Stimulated activated CD8-positive, alpha-beta memory T cell treated with anti-CD3 and anti-CD28 coated beads, Interleukin-15, amount 100 ng/mL, for 4 hours (primary cell): ENCODE measurements around the gene IL4R.

Experiments
- DNase-seq, 2 donors: peaks; one replicate each; pipeline ENCODE4 v3.0.0-alpha.2; 2020; ENCODE audit warnings: low read depth in 2 of 2

Gene IL4R

GRCh38 chr16:27356794-27357193 is 43.0 kb downstream of the IL4R start:
- no peak for DNase-seq

DNA sequence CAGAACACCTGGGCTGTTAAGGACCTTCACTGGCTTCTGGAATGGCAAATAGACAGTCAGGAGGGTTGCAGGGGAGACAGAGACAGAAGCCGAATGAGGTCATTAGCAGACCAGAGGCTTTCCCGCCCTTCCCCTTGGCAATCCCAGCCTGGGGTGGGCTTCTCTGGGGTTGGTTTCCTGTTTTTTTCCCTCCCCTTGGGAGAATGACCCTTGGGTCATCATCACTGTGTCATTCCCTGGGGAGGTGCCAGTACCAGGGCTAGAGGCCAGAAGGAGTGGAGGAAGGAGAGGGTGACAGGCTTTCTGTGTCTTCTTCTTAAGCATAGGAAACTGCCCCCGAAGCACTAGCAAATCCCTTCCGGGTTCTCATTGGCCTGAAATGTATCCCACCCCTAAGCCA is 45.3 kb downstream of the IL4R start:
- no peak for DNase-seq

DNA sequence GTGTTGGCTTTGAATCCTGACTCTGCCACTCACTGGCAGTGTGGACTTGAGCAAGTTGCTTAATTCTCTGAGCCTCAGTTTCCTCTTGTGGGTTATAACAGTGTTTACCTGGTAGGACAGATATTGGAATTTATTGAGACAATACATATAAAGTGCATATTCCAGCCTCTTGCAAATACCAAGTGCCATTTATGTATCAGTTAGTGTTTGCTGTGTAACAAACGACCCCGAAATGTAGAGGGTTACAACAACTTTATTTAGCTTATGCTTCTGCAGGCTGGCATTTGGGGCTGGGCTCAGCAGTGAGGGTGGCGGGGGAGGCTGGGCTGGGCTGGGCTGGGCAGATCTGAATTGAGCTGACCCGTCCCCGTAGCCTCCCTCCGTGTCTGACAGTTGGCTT is 45.8 kb downstream of the IL4R start:
- DNase-seq = no peak

DNA sequence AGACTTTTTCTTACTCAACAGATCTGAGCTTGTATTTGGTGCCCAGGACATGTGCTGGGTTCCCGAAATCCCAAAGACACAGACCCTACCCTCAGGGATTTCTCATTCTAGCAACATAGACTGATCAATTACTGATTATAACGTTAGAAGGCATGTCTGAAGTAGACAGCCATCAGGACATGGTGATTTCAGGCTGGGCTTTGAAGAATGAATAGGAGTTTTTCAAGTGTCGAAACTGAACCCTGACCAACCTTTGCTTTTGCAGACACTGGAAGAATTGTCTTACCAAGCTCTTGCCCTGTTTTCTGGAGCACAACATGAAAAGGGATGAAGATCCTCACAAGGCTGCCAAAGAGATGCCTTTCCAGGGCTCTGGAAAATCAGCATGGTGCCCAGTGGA is 48.2 kb downstream of the IL4R start:
- no peak for DNase-seq

DNA sequence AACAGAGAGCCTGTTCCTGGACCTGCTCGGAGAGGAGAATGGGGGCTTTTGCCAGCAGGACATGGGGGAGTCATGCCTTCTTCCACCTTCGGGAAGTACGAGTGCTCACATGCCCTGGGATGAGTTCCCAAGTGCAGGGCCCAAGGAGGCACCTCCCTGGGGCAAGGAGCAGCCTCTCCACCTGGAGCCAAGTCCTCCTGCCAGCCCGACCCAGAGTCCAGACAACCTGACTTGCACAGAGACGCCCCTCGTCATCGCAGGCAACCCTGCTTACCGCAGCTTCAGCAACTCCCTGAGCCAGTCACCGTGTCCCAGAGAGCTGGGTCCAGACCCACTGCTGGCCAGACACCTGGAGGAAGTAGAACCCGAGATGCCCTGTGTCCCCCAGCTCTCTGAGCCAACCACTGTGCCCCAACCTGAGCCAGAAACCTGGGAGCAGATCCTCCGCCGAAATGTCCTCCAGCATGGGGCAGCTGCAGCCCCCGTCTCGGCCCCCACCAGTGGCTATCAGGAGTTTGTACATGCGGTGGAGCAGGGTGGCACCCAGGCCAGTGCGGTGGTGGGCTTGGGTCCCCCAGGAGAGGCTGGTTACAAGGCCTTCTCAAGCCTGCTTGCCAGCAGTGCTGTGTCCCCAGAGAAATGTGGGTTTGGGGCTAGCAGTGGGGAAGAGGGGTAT is 48.9 kb downstream of the IL4R start:
- no peak for DNase-seq

DNA sequence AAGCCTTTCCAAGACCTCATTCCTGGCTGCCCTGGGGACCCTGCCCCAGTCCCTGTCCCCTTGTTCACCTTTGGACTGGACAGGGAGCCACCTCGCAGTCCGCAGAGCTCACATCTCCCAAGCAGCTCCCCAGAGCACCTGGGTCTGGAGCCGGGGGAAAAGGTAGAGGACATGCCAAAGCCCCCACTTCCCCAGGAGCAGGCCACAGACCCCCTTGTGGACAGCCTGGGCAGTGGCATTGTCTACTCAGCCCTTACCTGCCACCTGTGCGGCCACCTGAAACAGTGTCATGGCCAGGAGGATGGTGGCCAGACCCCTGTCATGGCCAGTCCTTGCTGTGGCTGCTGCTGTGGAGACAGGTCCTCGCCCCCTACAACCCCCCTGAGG is 49.5 kb downstream of the IL4R start:
- no peak for DNase-seq

GRCh38 chr16:27363797-27364196 is 50.0 kb downstream of the IL4R start:
- no peak for DNase-seq

GRCh38 chr16:27364493-27365141 is 50.8 kb downstream of the IL4R start:
- no peak for DNase-seq

- no peak for DNase-seq
Measured at GRCh38 chr16:27365142-27366089, 51.6 kb downstream of the IL4R start.

DNA sequence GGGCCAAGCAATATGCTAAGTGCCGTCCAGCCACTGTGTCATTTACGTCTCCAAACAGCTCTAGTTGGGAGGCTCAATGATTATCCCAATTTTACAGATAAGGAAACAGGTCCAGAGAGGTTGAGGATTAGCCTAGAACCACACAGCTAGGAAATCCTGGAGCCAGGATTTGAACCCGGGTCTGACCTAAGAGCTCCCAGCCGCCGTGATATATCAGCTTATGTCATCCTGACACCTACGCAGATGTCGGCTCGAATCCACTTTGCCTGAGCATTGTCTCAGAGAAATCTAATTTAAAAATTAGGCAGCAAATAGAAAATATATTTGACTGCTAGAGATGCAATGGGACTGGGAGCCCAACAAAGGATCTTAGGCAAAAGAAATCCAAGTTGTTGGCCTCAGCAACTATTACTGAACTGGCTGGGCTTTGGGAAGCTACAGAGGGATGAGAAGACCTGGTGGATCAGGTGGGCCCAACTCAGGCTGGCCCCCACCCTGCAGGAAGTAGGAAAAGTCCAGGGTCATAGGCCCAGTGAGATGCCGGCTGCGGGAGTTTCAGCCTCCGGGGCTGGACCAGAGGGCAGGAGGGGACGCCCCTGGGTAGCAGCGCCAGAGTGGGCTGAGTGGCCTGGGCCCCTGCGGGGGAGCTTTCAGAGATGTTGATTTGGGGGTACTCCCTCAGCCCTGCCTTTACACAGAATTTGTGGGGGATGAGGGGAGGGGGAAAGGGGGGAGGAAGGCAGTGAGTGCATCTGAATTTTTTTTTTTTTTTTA is 53.1 kb downstream of the IL4R start:
- peak in 1 of 2 donors; percentile 23 for DNase-seq

- peak; percentile 79 to 95 for DNase-seq
Measured at GRCh38 chr16:27367461-27368357, 53.9 kb downstream of the IL4R start.

GRCh38 chr16:27368358-27368722 is 54.6 kb downstream of the IL4R start:
- no peak for DNase-seq

DNA sequence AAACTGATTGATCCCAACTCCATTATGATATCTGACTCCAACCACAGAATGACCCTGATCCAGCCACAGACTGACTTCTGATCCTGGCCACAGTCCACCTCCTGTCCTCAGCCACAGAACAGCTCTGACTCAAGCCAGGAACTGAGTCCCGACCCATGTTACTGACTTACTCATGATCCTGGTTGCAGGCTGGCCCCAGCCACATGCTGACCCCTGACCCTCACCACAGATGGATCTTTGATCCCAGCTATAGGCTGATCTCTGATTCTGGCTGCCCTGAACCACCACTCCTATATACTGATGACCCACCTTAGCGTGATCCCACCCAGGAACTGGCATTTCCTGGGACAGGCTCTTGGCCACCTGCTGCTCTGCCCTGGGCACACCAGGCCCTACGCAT is 56.0 kb downstream of the IL4R start:
- DNase-seq = no peak

- DNase-seq = no peak
Measured at GRCh38 chr16:27370318-27370717, 56.5 kb downstream of the IL4R start.

DNA sequence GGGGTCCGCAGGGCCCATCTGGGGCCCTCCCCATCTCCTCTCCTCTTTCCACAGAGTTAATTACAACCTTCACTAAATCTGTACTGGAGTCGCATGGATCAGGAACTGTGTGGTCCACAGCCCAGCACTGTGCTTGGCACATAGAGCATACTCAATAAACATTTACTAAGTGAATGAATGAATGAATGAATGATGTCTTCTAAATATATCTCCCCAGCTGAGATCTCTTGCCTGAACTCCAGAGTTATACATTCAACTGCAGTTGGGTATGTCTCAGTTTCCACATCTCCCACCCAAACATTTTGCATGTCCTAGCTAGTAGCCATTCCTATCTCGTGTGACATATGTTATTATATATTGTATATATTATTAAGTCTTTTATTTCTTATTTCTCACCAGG is 59.5 kb downstream of the IL4R start:
- no peak for DNase-seq

- no peak for DNase-seq
Measured at GRCh38 chr16:27374221-27374803, 60.5 kb downstream of the IL4R start.

DNA sequence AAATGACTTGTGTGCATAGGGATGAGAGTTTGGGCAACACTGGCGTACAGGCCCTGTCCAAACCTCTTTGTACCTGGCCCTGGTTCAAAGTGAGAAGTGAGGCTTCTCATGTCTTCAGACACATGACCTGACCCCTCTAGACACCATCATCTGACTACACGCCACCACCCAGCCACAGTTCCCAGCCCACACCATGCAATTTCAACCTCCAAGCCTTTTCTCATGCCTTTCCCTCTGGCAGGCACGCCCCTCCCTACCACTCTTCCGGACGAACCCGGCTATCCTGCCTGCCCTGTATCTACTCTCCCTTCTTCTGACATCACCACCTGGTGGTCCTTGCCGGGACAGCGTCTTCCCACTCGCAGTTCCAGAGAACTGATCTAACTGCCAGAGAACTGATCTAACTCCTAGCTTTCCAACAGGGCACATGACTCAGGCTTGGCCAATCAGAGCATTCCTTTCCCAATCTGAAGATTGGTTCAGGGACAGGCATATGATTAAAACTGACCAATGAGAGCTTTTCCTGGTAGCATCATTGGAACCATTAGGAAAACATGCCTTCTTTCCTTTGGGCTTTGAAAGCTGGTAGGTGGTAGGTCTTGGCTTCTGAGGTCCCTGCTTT is 61.1 kb downstream of the IL4R start:
- DNase-seq = no peak

- DNase-seq = no peak
Measured at GRCh38 chr16:27377666-27378485, 64.1 kb downstream of the IL4R start.

DNA sequence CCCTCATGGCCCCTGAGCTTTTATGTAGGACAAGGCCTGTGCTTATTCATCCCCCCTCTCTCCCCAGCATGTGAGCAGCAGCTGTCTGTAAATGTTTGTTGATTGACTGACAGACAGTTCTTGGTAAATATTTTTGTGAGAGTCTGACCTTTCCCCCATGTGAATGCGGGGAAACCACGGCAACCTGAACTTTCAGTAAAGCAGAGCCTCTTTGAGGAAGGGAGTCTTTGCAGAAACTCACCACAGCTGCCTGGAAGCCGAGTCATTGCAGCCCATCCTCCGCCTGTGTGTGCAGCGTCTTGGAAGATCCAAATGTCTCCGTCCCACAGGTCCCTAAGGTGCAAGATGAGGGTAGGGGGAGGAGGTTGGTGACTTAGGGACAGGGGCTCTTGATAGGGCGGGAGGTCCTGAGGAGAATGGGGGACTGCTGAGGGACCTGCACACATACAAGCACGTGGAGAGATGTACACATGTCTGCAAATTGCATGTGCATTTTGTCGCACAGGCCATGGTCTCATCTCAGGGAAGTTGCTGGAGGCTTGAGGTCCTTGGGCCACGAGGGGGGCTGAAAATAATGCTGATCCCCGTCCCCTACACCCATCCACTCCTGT is 65.2 kb downstream of the IL4R start:
- DNase-seq = no peak
